GM21528 (cell line): Measurements from ENCODE around the gene KIAA1671.

Source experiments
- ATAC-seq: cut with Tn5 transposase; IDR thresholded peaks from one replicate; pipeline ENCODE4 v1.9.1; 2021; ENCODE audit warnings: mild to moderate bottlenecking, moderate library complexity; ENCODE audit not compliant: unreplicated experiment, low FRiP score

Gene KIAA1671

DNA sequence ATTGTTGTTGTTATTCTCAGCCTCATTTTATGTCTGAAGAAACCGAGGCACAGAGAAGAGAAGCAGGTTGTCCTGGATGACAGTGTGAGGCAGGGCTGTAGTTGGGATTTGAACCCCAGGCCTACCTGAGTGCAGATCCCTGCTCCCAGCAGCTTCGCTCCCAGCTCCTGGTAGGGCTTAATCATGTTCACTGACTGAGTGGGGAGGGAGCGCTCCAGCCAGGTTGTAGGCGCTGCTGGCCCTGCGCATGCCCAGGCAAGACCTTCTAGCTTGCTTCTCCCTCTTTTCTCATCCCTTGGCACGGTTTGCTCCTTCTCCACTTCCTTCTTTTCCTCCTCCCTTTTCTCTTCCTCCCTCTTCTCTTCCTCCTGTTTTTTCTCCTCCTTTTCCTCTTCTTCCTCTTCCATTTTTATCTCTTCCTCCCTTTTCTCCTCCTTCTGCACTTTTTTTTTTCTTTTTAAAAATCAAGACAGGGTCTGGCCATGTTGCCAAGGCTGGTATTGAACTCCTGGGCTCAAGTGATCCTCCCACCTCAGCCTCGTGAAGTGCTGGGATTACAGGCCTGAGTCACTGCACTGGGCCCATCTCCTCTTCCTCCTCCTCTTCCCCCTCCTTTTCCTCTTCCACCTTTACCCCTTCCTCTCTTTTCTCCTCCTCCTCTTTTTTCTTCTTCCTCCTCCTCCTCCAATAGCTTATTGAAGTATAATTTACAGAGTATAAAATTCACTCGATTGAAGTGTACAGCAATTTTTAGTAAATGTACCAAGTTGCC lies 109.3 kb downstream of the KIAA1671 start:
- no peak for ATAC-seq

DNA sequence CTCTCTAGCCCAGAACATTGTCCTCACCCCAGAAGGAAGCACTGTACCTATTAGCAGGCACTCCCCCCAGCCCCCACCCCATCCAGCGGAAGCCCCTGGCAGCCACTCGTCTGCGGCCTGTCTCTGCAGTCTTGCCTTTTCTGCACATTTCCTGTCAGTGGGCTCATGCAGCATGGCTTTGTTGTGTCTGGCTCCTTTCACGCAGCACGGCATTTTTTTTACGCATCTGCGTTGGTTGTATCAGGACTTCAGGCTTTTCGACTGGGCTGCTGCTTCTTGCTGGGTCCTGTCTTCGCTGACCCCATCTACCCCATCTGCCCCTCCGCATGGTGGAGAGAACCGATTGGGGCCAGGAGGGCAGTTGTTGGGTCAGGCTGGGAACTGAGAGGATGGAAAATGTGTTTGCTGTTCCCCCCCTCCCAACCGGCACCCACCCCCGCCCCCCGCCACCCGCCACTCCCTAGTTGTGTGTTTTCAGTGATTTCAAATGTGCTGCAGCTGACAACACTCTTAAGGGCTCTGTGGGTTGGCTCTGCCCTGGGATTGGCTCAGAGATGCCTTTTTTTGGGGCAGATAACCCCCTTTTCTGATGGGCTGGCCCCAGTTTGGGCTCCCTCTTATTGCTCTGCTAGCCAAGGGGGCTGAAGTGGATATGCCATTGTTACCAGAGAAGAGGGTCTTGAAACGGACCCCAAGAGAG lies 110.0 kb downstream of the KIAA1671 start:
- no peak for ATAC-seq

DNA sequence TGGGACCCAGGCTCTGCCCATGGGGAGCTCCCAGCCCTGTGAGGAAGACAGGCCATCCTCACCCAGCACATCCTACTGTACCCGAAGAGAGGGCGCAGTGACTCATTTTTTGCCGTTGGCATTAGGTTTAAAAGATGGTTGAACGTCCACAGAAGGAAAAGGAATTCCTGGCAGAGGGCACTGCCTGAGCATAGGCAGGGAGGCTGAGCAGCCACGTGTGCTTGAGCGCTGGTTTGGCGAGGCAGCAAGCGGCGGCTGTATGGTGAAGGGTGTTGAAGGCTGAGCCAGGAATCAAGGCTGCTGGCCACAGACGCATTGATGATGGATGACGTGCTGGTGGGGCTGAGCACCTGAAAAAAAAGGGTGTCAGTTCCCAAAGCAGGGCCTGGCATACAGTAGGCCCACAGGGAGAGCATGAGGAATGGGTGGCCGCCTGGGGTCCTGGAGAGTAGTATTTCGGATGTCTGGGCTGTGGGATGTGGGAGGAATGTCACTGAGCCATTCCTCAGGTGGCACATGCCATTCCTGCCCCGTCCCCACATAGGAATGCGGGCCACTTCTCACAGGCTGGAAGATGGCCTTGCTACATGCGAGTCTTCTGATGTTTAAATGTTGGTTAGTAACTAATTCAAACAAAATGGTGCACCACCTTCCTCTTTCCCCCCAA lies 112.5 kb downstream of the KIAA1671 start:
- ATAC-seq: no peak

DNA sequence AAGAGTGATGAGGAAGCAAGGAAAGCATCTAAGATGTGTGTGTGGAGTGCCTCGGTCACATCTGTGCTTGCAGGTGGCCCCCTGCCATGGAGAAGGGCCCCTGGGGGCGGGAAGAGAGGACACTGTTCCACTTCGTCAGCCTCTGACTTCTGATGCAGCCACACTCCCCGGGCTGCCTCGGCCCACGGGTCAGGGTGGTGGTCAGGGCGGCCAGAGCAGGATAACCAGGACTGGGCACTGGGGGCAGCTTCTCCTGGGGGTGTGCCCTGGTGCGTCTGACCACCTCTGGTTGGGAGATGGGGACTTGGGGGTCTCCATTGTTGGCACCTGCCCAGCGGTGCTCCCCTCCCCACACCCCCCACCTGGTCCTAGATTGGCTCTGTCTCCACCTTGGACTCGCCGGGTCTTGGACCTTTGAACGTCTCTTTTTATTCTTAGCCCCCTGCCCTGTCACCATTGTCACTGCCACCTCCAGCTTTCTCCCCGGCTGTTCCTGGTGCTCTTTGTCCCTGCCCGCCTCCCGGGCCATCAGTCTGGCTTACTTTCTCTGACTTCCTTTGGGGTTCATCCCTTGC lies 114.4 kb downstream of the KIAA1671 start:
- no peak for ATAC-seq

DNA sequence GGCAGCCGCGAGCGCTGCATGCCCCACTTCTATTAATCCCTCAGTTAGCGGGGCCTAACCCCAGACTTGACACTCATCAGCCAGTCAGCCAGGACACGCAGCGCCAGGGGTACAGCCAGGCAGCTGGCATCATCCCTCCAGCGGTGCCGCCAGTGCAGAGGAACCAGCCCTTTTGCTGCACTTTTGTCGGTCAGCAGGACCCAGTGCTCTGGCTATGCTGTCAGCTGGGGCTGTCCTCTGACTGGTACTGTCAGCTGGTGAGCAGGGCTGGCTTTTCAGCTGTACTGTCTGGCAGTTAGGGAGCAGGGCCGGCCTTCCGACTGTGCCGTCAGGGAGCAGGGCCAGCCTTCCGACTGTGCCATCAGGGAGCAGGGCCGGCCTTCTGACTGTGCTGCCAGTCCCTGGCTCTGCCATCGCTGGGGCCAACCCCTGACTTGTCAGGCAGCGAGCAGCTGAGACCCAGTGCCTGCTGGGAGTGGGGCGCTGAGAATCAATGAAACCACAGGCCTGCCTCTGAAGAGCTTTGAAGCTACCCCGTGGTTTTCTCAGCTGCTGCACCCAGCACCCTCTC lies 115.4 kb downstream of the KIAA1671 start:
- ATAC-seq: no peak

DNA sequence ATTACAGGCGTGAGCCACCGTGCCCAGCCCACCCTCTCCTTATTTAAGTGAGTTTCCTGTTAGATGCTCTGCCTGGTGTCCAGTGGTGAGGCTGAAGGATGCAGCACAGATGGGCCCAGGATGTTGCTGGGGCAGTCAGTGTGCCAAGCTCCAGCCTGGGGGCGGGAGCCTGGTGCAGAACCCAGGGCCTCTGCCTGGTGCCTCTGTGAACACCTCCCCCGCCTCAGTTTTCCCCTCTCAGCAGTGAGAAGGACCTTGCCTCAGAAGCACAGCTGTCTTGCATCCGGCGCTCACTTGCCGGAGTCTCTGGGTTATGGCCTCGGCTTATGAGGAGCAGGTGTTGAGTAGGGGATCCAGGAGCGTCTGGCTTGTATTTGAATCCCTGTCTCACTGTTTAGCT lies 116.2 kb downstream of the KIAA1671 start:
- no peak for ATAC-seq

DNA sequence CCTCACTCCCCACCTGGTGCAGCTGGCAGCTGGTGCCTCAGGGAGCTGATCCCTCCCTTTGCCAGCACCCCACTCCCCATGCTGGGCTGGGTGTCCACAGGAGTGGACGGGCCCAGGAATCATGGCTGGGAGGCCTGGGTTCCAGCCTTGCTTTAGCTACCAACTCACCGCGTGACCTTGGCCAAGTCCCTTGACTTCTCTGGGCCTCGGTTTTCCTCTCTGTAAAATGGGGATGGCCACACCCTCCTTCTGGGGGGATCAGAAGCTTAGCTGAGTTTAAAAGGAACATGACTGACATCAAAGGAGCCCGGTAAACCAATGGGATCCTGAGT lies 116.9 kb downstream of the KIAA1671 start:
- no peak for ATAC-seq

DNA sequence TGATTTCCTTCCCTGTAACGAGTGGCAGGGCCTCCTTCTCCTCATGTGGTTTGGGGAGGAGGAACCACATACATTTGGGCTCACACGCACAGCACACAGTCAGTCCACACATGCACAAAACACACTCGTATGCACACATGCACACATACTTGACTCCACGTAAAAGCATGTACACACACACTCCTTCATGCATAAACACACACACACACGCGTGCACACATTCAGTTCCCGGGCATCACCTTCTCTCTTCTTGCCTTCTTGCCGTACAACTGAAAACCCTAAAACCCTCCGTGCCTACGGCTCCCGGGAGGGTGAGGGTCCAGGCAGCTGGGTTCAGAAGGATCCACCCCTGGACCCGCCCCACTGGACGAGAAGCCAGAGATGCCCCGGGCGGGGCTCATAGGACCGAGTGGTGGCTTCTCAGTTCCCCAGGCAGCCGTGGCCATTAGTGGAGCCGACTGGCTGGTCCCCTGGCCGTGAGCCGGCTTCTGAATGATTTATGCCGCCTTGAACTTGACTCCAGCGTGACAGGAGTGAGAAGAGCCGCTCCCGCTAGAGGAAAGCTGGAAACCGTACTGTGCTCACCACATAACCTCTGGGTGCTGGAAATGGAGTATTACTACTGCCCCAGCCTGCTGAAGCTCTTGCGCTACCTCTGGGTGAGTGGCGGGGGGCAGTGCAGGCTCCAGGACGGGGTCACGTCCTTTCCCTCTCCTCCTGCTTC lies 117.4 kb downstream of the KIAA1671 start:
- ATAC-seq: no peak

DNA sequence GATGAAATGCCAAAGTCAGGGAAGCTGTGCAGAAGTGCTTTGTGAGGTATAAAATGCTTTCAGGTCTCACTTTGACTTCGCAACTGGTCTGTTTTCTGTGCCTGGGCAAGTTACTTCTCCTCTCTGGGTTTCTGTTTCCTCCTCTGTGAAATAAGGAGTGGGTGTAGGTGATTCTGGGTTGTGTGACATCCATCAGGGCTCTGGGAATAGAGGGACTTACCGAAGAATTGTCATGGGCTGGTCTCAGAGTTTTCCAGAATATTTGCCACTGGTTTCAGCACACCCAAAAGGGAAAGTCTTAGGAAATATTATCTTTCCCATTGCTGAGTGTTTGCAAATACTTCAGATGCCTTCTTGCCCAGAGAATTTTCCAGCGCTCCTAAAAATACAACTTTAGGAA lies 118.4 kb downstream of the KIAA1671 start:
- ATAC-seq: no peak

DNA sequence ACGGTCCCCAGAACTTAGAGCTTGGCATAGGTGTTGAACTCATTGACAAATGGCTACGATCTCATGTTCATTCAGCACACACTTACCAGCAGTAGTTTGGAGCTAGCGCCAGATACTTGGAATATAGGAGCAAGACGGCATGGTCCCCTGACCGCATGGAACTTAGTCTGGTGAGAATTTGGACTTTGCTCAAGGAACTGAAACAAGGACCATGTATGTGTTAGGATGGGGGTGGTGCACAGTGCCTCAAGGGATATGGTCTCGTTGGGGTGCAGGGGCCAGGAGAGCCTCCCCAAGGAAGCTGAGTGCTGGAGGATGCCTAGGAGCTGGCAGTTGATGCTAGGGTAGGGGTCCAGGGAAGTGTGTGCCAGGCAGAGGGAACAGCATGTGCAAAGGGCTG lies 119.2 kb downstream of the KIAA1671 start:
- no peak for ATAC-seq

DNA sequence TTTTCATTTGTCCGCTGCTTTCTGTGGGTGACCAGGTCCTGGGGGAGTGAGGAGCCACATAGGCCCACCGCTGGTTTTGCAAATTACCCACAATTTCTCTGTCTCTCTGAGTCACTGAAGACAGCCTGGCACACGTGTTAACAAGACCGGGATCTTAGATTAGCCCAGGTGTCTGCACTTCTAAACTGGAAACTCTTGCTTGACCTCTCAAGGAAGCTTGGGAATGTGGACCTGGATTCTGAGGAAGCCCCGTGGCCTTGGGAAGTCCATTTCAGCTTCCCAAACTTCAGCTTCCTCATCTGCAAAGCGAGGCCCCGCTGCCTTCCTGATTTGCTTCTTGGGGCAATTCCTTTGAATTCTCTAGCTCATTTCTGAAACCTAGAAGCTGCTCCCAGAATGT lies 119.9 kb downstream of the KIAA1671 start:
- ATAC-seq: no peak

DNA sequence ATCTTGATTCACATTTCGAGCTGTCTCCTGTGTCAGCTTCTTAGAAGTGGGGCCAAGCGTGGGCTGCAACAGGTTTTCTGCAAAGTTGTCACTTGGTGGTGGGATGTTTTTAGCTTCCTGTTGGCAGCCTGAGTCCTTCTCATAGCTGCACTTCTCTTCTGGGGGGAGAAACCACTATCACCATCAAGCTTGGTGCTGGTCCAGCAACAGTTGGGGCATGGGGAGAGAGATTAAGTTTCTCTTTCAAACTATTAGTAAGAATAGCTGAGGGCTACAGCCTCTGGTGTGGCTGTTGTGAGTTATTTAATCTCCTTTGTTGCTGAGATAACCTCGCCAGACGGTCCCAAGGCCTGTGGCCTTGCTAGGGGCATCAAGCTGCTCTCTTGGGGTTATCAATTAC lies 123.8 kb downstream of the KIAA1671 start:
- ATAC-seq: no peak

DNA sequence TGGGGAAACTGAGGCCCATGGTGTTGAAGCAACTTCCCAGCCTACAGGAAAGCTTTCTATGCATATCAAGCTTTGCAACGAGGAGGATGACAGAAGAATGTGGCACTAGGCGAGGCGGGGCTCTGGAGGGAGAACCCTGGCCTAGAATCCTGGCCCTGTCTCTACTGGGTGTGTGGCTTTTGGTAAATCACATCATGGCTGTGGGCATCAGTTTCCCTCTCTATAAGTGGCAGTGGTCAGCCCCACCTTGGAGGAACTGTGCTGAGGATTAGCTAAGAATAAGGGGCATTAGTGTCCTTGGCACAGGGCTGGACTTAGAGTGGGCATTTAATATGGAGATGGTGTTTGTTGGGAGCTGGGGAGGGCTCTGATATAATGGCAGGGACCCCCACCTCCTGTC lies 124.5 kb downstream of the KIAA1671 start:
- ATAC-seq: no peak

DNA sequence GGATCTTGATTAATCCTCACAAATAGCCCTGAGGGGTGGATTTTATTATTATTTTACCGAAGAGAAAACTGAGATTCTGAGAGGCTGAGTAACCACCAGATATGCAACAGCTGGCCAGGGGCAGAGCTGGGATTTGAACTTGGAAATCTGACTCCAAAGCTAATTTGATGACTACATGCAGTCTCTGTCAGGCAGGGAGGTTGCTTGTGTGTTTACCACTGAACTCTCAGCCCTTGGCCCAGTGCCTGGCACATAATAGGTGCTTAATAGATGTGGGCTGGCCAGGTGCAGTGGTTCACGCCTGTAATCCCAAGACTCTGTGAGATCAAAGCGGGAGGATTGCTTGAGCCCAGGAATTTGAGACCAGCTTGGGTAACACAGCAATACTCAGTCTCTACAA lies 125.4 kb downstream of the KIAA1671 start:
- ATAC-seq: no peak

DNA sequence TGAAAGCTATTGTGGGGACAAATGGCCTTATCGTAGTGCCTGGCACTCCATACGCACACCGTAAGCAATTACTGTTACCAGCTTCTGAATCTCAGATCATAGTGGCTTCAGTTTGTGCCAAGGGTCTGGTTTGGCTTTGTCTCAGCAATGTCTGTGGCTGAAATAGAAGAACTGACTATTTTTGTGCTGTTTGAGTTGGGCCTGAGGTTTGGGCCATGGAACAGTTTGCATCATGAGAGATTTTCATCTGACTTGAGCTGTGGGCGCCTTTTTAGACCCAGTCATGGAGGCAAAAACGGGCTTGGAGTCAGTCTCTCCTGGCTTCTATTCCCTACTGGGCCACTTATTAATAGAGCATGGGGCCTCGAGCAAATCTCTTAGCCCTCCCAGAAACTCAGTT lies 126.1 kb downstream of the KIAA1671 start:
- no peak for ATAC-seq

DNA sequence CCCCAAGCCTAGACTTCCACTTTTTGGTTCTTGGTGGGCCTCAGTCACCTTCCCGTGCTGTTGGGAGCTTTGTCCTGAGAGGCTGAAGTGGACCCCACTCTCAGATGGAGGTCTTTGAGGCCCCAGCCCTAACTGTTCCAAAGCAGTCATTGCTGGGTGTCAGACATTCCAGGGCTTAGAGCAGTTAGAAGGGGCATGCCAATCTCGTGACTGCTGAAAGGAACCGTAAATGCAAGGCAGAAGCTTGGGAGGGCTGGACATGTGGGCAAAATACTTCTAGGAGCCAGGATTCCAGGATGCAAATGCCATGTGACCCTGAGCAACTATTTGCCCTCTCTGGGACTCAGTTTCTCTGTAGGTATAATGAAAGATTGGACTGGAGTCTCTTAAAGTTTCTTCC lies 128.3 kb downstream of the KIAA1671 start:
- no peak for ATAC-seq

DNA sequence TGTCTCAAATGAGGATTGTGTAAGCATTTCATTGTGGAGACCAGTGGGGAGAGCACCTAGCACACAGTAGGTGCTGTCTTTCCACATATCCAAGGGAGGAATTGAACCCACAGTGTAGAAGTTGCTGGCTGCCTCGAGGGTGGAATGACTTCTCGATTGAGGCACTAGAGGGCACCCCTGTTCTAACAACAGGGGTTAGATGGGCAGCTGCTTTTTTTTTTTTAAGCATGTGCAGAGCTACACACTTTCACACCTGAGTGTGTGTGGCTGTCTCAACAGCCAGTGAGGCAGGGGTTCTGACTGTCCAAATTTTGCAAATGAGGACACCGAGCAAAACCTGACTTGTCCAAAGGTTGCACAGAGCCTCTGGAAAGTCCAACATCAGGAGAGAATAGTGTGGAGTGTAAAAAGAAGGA lies 128.9 kb downstream of the KIAA1671 start:
- no peak for ATAC-seq

DNA sequence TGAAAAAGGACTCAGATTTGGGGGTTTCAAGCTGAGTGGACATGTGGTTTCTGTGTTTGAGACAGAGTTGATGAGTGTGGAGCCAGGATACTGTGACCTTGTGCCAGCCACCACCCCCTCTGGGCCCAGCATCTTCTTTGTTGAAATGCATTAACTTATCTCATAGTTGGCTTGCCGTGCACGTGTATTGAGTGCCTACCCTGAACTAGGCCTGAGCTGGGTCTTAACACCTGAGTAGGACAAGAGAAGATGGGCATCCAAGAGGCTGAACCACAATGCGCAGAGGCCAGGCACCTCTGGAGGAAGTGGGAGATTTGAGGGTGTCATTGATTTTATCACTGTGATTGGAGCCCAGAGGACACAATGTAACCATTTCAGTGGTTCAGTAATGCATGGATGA lies 129.6 kb downstream of the KIAA1671 start:
- ATAC-seq: no peak

DNA sequence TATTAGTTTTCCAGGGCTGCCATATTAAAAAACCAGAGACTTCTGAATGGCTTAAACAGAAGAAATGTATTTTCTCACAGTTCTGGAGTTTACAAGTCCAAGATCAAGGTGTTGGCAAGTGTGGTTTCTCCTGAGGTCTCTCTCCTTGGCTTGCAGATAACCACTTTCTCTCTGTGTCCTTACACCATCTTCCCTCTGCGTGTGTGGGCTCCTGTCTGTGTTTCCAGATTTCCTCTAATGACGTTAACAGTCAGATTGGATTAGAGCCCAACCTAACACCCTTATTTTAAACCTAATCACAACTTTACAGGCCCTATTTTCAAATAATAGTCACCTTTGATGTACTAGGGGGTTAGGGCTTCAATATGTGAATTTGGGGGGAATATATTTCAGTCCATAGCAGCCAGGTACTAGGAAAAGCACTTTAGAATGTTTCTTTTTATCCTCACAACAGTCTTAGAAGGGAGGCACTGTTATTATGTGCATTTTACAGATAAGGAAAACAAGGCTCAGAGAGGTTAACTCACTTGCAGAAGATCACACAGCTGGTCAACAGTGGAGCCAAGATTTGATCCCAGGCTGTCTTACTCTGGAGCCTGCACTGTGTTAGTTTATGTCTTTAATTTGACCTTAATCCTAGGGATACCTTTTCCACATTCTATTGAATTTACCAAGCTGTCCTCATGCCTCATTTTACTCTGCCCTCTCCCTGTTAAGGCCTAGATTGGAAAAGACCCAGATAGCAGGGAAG lies 130.7 kb downstream of the KIAA1671 start:
- ATAC-seq: no peak

DNA sequence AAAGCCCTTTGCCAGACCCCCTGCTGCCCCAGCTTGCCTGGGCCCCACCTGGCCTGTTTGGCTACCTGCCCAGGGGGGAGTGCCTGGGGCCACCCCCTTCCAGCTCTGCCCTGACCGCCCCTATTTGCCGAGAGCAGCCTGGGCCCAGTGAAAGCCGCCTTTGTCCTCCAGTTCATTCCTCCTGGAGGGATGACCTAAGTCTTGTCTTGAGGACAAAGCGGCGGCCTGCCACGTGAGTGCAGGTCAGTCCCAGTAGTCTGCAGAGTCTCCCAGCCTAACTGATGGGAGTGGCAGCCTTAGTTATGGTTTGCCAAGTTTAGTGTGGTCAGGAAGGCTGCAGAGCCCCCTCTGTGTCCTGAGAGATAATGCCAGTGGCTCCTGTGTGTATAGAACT lies 131.3 kb downstream of the KIAA1671 start:
- no peak for ATAC-seq
